ENCODE measurements around the gene OSCP1. TPM values are rescaled to one million over a fixed set of nuclear protein-coding genes. Genes with fewer than 3 reads are reported as not detected.

OSCP1 gene
- total and polyA plus RNA-seq, 2 donors (not counting 3 experiments of a cell fraction or from before 2014, with no cell fraction given), result 4.6 to 8.3 TPM

DNA sequence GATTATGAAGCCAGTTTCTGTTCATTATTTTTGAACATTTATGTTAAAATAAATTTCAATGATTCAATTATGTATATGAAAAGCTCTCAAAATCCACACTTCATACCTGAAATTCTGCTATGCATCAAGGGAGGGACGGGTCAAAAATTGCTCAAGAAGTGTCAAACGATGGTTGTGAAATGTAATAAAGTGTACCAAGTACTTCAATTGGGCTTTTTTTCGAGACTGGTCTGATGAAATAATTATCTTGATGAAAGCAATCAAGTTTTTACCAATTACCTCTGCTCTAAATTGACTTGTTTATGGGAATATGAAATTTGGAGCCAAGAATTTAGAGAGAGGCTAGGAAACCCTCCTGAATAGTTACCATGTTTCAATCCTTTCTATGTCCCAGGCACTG lies 7.9 kb downstream of the OSCP1 start:
- H3K27me3 ChIP-seq (ENCODE audit: control insufficient read depth in 2 of 2, insufficient read depth in 2 of 2, low read length in 2 of 2), result no peaks in the 10 kb centered on the region
- ChIA-PET POLR2A (no interaction called here), CTCF (no interaction called here)
- no peak overlapping the region for H3K27ac ChIP-seq (ENCODE audit: insufficient read depth, low read depth, low read length)
- H3K4me3 ChIP-seq (replicated peaks in 1 of 3; ENCODE audit: insufficient read depth in 1 of 3, low read depth in 1 of 3, low read length in 3 of 3), result no peak overlapping the region
- no peaks in the 10 kb centered on the region for H3K9me1 ChIP-seq (replicated peaks; ENCODE audit: control insufficient read depth, extremely low read depth, insufficient read depth, low read length)
- no peaks in the 10 kb centered on the region for H4K20me1 ChIP-seq (replicated peaks; ENCODE audit: control insufficient read depth, extremely low read depth, insufficient read depth, low read length)
- no peak overlapping the region for H3K9ac ChIP-seq (replicated peaks; ENCODE audit: extremely low read depth, insufficient read depth, low read length)
- dilution Hi-C loops (cut with MboI; ENCODE audit: extremely low pct_ligation_motif_present, low sequenced_read_pairs) (no loop called here), intact Hi-C loops (cut with micrococcal nuclease) (no loop called here)
- no peaks in the 10 kb centered on the region for H3K9me3 ChIP-seq (replicated peaks; ENCODE audit: control insufficient read depth, insufficient read depth, low read length)
- FAIRE-seq (no peak), DNase-seq (ENCODE audit: low read depth, low spot score) (no peak)
- H2AFZ ChIP-seq (ENCODE audit: low read depth, low read length), result no peak overlapping the region
- H3K4me1 ChIP-seq (ENCODE audit: control insufficient read depth, extremely low read depth, insufficient read depth, low read length), result no peaks in the 10 kb centered on the region
- TF ChIP-seq GATA2 (IDR thresholded peaks at IDR 0.05; ENCODE audit: insufficient read depth, insufficient read length, low read depth, low read length), result no peak
- no peak for TF ChIP-seq POLR2A (IDR thresholded peaks at IDR 0.05; ENCODE audit: low read depth, low read length)
- no peak for TF ChIP-seq MYC (IDR thresholded peaks at IDR 0.05; ENCODE audit: low read depth, low read length)
- TF ChIP-seq MAX (IDR thresholded peaks at IDR 0.05; ENCODE audit: insufficient read depth, insufficient read length), result no peak
- BruUV-seq (replicated peaks), result no TSS peak
- no peaks in the 10 kb centered on the region for H3K36me3 ChIP-seq (ENCODE audit: control insufficient read depth in 2 of 2, extremely low read depth in 1 of 2, insufficient read depth in 2 of 2, low read length in 2 of 2)
- H3K79me2 ChIP-seq (ENCODE audit: control insufficient read depth, insufficient read depth, low read length), result no peaks in the 10 kb centered on the region
- no peak overlapping the region for H3K4me2 ChIP-seq (ENCODE audit: insufficient read depth, low read length)

DNA sequence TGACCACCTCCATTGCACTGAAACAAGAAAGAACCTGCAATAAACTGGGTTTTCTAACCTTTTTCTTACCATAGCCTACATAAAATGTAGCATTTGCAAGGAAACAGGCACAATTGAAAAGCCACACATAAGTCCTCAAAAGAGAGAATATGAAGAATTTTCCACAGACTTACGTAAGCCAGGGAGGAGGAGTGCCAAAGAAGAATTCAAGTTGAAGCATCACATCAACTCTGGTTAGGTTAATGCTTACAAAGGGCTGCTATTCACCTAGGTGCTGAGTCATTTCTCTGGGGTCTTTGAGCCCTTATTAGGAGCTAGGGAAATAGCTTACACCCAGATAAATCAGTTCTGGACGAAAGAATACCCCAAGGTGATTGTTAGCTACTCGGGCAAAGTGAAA lies 9.6 kb downstream of the OSCP1 start:
- BruUV-seq (replicated peaks), result no TSS peak
- H3K9me1 ChIP-seq (replicated peaks; ENCODE audit: control insufficient read depth, extremely low read depth, insufficient read depth, low read length), result no peaks in the 10 kb centered on the region
- dilution Hi-C loops (cut with MboI; ENCODE audit: extremely low pct_ligation_motif_present, low sequenced_read_pairs), result no loop called here
- ChIA-PET CTCF (no interaction called here), POLR2A (no interaction called here)
- H3K4me3 ChIP-seq (replicated peaks in 1 of 3; ENCODE audit: insufficient read depth in 1 of 3, low read depth in 1 of 3, low read length in 3 of 3), result no peak overlapping the region
- H3K4me2 ChIP-seq (ENCODE audit: insufficient read depth, low read length), result no peak overlapping the region
- TF ChIP-seq, protein P1, sequence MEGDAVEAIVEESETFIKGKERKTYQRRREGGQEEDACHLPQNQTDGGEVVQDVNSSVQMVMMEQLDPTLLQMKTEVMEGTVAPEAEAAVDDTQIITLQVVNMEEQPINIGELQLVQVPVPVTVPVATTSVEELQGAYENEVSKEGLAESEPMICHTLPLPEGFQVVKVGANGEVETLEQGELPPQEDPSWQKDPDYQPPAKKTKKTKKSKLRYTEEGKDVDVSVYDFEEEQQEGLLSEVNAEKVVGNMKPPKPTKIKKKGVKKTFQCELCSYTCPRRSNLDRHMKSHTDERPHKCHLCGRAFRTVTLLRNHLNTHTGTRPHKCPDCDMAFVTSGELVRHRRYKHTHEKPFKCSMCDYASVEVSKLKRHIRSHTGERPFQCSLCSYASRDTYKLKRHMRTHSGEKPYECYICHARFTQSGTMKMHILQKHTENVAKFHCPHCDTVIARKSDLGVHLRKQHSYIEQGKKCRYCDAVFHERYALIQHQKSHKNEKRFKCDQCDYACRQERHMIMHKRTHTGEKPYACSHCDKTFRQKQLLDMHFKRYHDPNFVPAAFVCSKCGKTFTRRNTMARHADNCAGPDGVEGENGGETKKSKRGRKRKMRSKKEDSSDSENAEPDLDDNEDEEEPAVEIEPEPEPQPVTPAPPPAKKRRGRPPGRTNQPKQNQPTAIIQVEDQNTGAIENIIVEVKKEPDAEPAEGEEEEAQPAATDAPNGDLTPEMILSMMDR (IDR thresholded peaks at IDR 0.05; ENCODE audit: extremely low read depth in 1 of 2, insufficient read depth in 1 of 2, low read depth in 1 of 2, low read length in 2 of 2), result no peak
- TF ChIP-seq POLR2A (IDR thresholded peaks at IDR 0.05; ENCODE audit: low read depth, low read length) (no peak), MAX (IDR thresholded peaks at IDR 0.05; ENCODE audit: insufficient read depth, insufficient read length) (no peak), POLR2AphosphoS5 (IDR thresholded peaks at IDR 0.05; ENCODE audit: insufficient read depth, low read depth, low read length) (no peak)
- no peaks in the 10 kb centered on the region for H3K9me3 ChIP-seq (replicated peaks; ENCODE audit: control insufficient read depth, insufficient read depth, low read length)
- no peak for DNase-seq (ENCODE audit: low read depth, low spot score)
- no peak for FAIRE-seq
- no peaks in the 10 kb centered on the region for H3K79me2 ChIP-seq (ENCODE audit: control insufficient read depth, insufficient read depth, low read length)
- H3K27ac ChIP-seq (ENCODE audit: insufficient read depth, low read depth, low read length), result no peak overlapping the region
- no peaks in the 10 kb centered on the region for H3K4me1 ChIP-seq (ENCODE audit: control insufficient read depth, extremely low read depth, insufficient read depth, low read length)
- no peak overlapping the region for H2AFZ ChIP-seq (ENCODE audit: low read depth, low read length)
- no peaks in the 10 kb centered on the region for H3K27me3 ChIP-seq (ENCODE audit: control insufficient read depth in 2 of 2, insufficient read depth in 2 of 2, low read length in 2 of 2)
- H3K36me3 ChIP-seq (ENCODE audit: control insufficient read depth in 2 of 2, extremely low read depth in 1 of 2, insufficient read depth in 2 of 2, low read length in 2 of 2), result no peaks in the 10 kb centered on the region
- H3K9ac ChIP-seq (replicated peaks; ENCODE audit: extremely low read depth, insufficient read depth, low read length), result no peak overlapping the region
- H4K20me1 ChIP-seq (replicated peaks; ENCODE audit: control insufficient read depth, extremely low read depth, insufficient read depth, low read length), result no peaks in the 10 kb centered on the region
- intact Hi-C loops (cut with micrococcal nuclease), result no loop called here

All from endothelial cell of umbilical vein (primary cell).